Smooth muscle cell (in vitro differentiated cells): Measurements from ENCODE around the gene EGFR. TPM values are rescaled to one million over a fixed set of nuclear protein-coding genes. Genes with fewer than 3 reads are reported as not detected.

Source experiments
- DNase-seq: peaks from one replicate; lab custom pipeline; 2025; ENCODE audit not compliant: unreplicated experiment; lab: John Stamatoyannopoulos, UW
- H2AFZ ChIP-seq: fragments of 200-600 bp; sonication (generic); 2 replicates; pipeline ENCODE4 v1.6.0; 2016; ENCODE audit warnings: antibody characterized with exemption, low read depth, mild to moderate bottlenecking
- H3F3A ChIP-seq: fragments of 200-600 bp; sonication (generic); 2 replicates; pipeline ENCODE4 v1.6.0; 2017; ENCODE audit warnings: antibody characterized with exemption, low read depth
- H3K27ac ChIP-seq: fragments of 200-600 bp; sonication (generic); 2 replicates; pipeline ENCODE4 v1.5.1; 2016; ENCODE audit warnings: low read depth, mild to moderate bottlenecking
- H3K27me3 ChIP-seq: fragments of 200-600 bp; sonication (generic); 2 replicates; pipeline ENCODE4 v1.6.1; 2016; ENCODE audit warnings: low read depth, mild to moderate bottlenecking
- H3K36me3 ChIP-seq: fragments of 200-600 bp; sonication (generic); 2 replicates; pipeline ENCODE4 v1.5.1; 2016; ENCODE audit warnings: low read depth
- H3K4me1 ChIP-seq: fragments of 200-600 bp; sonication (generic); 2 replicates; pipeline ENCODE4 v1.5.1; 2016; ENCODE audit warnings: low read depth
- H3K4me2 ChIP-seq: fragments of 200-600 bp; sonication (generic); 2 replicates; pipeline ENCODE4 v1.6.0; 2016; ENCODE audit warnings: mild to moderate bottlenecking
- H3K4me3 ChIP-seq: fragments of 200-600 bp; sonication (generic); 2 replicates; pipeline ENCODE4 v1.5.1; 2016; ENCODE audit warnings: mild to moderate bottlenecking
- H3K79me2 ChIP-seq: fragments of 200-600 bp; sonication (generic); 2 replicates; pipeline ENCODE4 v1.6.0; 2016; ENCODE audit warnings: low read depth, mild to moderate bottlenecking
- H3K9ac ChIP-seq: fragments of 200-600 bp; sonication (generic); 2 replicates; pipeline ENCODE4 v1.6.0; 2016; ENCODE audit warnings: low read depth
- H3K9me3 ChIP-seq: fragments of 200-600 bp; sonication (generic); replicated peaks from 2 replicates; pipeline ENCODE4 v1.5.1; 2016; ENCODE audit warnings: low read depth
- H4K20me1 ChIP-seq: fragments of 200-600 bp; sonication (generic); 2 replicates; pipeline ENCODE4 v1.6.0; 2016; ENCODE audit warnings: low read depth
- CTCF ChIP-seq: fragments of 200-600 bp; sonication (generic); IDR thresholded peaks from 2 replicates; pipeline ENCODE4 v1.5.1; 2017; ENCODE audit warnings: borderline replicate concordance, mild to moderate bottlenecking, antibody characterized with exemption; ENCODE audit not compliant: insufficient read depth, poor library complexity, severe bottlenecking
- WGBS: methylation state at CpG from one replicate; pipeline ENCODE4 v1.1.7; 2016; ENCODE audit warnings: low lambda C conversion rate; 5-methylcytosine and 5-hydroxymethylcytosine counted together
- polyA plus RNA-seq: library from polyadenylated mRNA; unstranded; fragments of >200 nt; fragmentation: Nextera tagmentation; extraction: Ambion mirVana; gene quantifications from 2 replicates; pipeline ENCODE4 v1.2.1, GENCODE V29; 2016
- total RNA-seq: library from RNA; depleted of rRNA; stranded (reverse); fragments of >200 nt; gene quantifications from 2 replicates; pipeline ENCODE4 v1.2.3, GENCODE V29; 2014

The EGFR gene
- total and polyA plus RNA-seq, 2 experiments from 2014 or later: 9.0 to 31.1 TPM

DNA sequence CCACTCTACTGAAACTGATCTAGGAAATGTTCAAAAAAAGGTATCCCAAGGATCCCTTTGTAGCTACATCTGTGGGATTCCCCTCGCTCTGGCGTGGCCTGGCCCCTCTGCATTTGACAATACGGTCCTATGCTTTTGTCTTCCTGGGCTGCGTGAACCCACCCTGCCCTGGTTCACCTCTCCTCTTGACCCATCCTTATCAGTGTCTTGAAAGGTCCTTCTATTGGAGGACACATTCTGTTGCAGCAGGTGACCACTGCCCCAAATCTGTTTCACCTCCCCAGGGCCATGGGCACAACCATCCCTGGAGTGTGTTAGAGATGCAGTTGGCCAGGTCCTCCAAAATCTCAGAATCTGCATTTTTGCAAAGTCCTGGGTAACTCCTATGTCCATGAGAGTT, 100.8 kb downstream of the EGFR start:
- TF ChIP-seq CTCF: no peak
- Histone ChIP-seq H3K4me3 (no peak overlapping the region), H3K9me3 (no peaks in the 10 kb centered on the region), H3K9ac (no peak overlapping the region), H3K79me2 (no peaks in the 10 kb centered on the region), H3K4me1 (no peaks in the 10 kb centered on the region), H4K20me1 (no peaks in the 10 kb centered on the region), H3K27me3 (no peaks in the 10 kb centered on the region), H3K27ac (no peak overlapping the region), H2AFZ (no peak overlapping the region), H3K36me3 (no peaks in the 10 kb centered on the region), H3F3A (peaks cover 13% of the 10 kb centered on the region), H3K4me2 (no peak overlapping the region)
- WGBS: 98% methylated on average over 4 of the region's 4 CpGs
- DNase-seq: no peak

DNA sequence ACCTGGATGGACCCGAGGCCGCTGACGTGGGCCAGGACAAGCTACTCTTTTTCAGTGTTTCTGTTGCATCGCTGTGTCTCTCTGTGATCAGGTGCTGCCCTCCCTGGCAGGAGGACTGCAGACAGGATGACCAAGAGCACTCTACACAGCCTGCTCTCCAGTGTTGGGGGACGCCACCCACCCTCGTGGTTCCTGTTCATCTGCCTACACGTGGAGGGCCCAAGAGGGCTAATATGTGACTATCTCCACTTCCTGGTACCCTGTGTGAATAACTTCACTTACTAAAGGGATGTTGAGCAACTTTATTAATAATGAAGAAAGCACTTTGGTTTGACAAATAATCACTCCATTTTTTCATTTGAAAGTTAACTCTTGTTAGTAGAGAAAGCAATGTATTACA, 101.3 kb downstream of the EGFR start:
- no peak overlapping the region for H3K4me3 ChIP-seq
- H3K79me2 ChIP-seq: no peaks in the 10 kb centered on the region
- WGBS: 93% methylated on average over 7 of the region's 7 CpGs
- H3K9ac ChIP-seq: no peak overlapping the region
- no peaks in the 10 kb centered on the region for H3K9me3 ChIP-seq
- peak overlapping the region; percentile 92 for H3K27ac ChIP-seq
- no peaks in the 10 kb centered on the region for H3K36me3 ChIP-seq
- peaks cover 13% of the 10 kb centered on the region for H3F3A ChIP-seq
- no peak for DNase-seq
- H3K4me1 ChIP-seq: no peaks in the 10 kb centered on the region
- H2AFZ ChIP-seq: no peak overlapping the region
- peak overlapping the region; percentile 51 for H3K4me2 ChIP-seq
- no peaks in the 10 kb centered on the region for H3K27me3 ChIP-seq
- no peaks in the 10 kb centered on the region for H4K20me1 ChIP-seq
- TF ChIP-seq CTCF: no peak

- Histone ChIP-seq H3K27me3 (no peaks in the 10 kb centered on the region), H3K4me1 (no peaks in the 10 kb centered on the region), H3K4me2 (peak overlapping the region; percentile 51), H3K27ac (peak overlapping the region; percentile 92), H3K79me2 (no peaks in the 10 kb centered on the region), H3F3A (peaks cover 13% of the 10 kb centered on the region), H3K9ac (peak overlapping the region; percentile 56), H2AFZ (no peak overlapping the region), H3K9me3 (no peaks in the 10 kb centered on the region), H4K20me1 (no peaks in the 10 kb centered on the region), H3K36me3 (no peaks in the 10 kb centered on the region), H3K4me3 (no peak overlapping the region)
- DNase-seq: no peak
- WGBS: 58% methylated on average over 7 of the region's 7 CpGs
- TF ChIP-seq CTCF: no peak
Observed at GRCh38 chr7:55120501-55121198, 101.8 kb downstream of the EGFR start.

GRCh38 chr7:55121249-55121648, 102.4 kb downstream of the EGFR start:
- no peak overlapping the region for H2AFZ ChIP-seq
- no peak for TF ChIP-seq CTCF
- no peaks in the 10 kb centered on the region for H3K9me3 ChIP-seq
- no peaks in the 10 kb centered on the region for H3K36me3 ChIP-seq
- H3K4me2 ChIP-seq: peak overlapping the region; percentile 51
- no peak overlapping the region for H3K4me3 ChIP-seq
- H3K27ac ChIP-seq: peak overlapping the region; percentile 92
- no peaks in the 10 kb centered on the region for H3K27me3 ChIP-seq
- peaks cover 13% of the 10 kb centered on the region for H3F3A ChIP-seq
- H4K20me1 ChIP-seq: no peaks in the 10 kb centered on the region
- no peaks in the 10 kb centered on the region for H3K4me1 ChIP-seq
- no peaks in the 10 kb centered on the region for H3K79me2 ChIP-seq
- WGBS: 71% methylated on average over 5 of the region's 5 CpGs
- DNase-seq: no peak
- peak overlapping the region; percentile 56 for H3K9ac ChIP-seq
